Stimulated activated CD8-positive, alpha-beta memory T cell treated with anti-CD3 and anti-CD28 coated beads, Interleukin-15, amount 100 ng/mL, for 4 hours (primary cell): Measurements from ENCODE around the gene ZNF287.
"Not testable (repeated sequence)": the region's sequence is repeated elsewhere in the genome, so short reads cannot be mapped to it uniquely, and the experiment has no call there.

ENCODE experiments used
- DNase-seq, 2 donors: peaks; one replicate each; pipeline ENCODE4 v3.0.0-alpha.2; 2020; ENCODE audit warnings: low read depth in 2 of 2

Gene ZNF287

DNA sequence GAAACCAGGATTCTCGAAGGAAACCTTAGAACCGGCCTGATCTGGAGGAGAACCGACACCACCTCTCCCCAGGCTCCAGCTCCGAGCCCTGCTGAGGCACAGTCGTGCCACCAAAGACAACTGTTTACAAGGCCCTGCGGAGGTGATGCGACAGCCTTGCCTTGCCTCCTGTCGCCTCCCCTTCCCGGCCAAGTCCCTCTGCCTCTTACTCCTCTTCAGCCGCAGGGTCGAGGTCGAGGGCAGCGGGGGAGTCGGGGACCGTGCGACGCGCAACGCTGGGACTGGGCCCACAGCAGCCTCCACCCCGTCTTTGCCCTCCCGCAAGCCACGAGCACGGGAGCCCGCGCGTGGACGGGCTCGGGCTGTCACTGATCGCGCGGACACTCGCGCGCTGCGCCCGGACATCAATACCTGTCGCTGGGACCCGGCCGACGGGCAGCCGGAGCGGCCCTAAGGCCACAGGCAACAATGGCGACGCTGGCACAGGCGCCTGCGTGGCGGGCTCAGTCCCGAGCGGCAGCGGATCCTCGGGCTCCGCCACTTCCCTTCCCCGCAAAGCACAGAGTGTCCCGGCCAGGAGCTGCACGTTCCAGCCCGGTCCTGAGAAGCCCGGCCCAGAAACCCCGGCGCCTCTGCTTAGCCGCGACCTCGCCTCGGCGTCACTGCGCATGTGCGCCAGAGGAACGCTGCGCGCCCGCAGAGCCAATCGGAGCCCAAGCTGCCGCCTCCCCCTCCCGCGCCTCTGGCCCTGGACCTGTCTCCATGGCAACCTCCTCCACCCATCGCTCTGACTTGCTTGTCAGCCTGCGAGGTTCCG is at the start of gene ZNF287:
Gene ZNF287 (minus strand): TSS at position 664 of the 817 bp plus-strand sequence. CDS start 1,473 bp downstream, outside the sequence.
- peak; percentile 85 to 90 for DNase-seq

DNA sequence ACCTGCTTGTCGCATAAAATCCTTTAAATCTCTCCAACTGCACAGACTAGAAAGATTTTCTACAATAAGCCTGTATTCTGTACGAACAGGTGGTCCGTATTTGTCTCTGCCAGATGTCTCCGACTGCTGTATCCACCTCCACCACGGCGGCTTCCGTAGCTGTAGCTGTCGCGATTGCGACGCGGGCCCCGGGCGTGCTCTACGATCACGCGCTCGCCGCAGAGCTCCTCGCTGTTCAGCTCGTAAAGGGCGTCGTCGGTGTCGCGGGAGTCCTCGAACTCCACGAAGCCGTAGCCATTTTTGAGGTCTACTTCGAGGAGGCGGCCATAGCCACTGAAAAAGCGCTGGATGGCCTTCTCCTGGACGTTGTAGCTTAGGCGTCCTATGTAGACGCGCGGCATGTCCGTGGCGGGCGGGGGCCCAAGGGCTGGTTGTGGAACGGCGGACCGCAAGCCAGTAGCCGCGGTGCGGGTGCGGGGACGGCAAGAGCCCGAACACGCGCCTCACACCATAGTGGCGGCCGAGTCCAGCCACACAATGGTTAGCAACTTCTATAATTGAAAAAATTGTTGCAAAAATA is 48.6 kb upstream of the ZNF287 start:
- DNase-seq = no peak

DNA sequence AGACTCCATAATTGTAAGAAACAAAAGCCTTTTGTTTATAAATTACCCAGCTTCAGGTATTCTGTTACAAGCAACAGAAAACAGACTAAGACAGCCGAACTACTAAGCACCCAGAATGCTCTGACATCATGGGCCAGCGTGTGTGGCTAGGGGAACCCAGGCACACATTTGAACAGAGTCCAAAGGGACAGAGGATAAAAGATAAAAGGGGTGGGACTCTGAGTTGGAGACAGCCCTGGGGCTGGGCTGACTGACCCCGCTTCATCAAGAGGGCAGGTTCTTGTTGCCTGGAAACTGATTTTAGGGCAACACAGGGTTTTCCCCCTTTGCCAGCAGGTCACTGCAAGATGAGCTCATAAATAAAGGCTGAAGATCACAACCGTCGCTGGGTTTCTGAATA is 30.5 kb upstream of the ZNF287 start:
- no peak for DNase-seq

DNA sequence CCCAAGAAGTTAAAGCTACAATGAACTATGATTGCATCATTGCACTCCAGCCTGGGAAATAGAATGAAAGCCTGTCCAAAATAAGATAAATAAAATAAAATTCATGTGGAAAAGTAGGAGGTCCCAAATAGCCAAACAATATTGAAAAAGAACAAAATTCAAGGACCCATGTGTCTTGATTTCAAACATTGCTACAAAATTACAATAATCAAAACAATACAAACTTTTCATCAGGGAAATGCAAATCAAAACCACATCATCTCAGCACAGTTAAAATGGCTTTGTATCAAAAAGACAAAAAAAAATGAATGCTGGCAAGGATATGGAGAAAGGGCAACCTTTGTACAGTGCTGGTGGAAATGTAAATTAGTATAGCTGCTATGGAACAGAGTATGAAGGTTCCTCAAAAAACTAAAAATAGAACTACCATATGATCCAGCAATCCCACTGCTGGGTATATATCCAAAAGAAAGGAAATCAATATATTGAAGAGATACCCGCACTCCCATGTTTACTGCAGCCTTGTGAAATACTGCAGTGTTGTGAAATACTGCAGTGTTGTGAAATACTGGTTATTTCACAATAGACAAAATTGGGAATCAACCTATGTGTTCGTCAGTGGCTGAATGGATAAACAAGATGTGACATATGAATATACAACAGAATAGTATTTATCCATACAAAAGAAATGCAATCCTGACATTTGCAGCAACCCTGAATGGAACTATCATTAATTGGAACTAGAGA is 24.5 kb upstream of the ZNF287 start:
- DNase-seq = no peak

DNA sequence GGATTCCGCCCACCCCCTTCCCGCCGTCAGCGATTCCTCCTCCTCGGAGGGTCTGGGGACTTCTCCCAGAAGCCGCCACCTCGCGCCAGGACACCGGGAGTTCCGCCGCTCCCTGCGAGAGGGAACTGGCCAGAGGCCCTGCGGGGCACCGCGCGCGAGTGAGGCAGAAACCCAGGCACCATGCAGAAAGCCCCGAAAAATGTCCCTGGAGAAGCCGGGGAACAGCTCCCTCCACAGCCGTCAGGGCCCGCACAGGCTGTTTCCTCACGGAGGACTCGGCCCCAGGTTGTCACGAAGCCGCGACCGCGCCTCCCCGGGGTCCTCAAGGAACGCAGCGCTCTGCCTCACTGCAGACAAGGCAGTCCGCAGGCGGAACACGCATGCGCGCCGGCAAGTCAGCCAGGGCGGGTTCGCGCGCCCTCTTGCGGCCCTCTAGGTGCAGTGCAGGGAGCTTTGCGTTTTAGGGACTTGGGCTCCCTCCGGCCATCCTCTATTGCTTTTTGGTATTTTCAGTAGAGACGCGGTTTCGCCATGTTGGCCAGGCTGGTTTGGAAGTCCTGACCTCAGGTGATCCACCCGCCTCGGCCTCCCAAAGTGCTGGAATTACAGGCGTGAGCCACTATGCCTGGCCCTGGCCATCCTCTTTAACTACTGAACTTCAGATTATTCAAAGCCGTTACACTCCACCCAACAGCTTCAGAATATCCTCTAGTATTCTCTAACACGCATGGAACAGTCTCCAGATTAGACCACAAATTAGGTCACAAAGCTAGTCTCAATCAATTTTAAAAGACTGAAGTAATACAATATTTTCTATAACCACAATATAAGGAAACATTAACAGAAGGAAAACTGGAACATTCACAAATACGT is 20.3 kb upstream of the ZNF287 start:
- peak; percentile 81 to 82 for DNase-seq

DNA sequence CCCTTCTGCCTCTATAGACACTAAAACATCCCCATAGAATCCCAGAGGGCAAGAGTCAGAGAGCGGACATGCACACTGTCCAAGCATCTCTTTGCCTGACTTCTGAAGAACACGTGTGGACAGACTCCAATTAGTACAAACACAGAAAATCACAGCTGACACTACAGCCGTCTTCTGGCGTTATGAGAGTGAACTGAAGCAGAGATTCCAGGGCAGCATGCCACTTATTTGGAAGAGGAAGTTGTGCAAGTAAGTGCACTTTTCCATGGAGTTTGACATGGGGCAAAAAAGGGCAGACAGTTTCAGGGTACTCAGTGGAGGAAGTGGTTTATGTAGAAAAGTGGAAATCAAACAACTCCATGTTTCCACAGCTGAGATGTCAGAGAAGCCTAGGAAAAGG is 16.8 kb upstream of the ZNF287 start:
- no peak for DNase-seq

DNA sequence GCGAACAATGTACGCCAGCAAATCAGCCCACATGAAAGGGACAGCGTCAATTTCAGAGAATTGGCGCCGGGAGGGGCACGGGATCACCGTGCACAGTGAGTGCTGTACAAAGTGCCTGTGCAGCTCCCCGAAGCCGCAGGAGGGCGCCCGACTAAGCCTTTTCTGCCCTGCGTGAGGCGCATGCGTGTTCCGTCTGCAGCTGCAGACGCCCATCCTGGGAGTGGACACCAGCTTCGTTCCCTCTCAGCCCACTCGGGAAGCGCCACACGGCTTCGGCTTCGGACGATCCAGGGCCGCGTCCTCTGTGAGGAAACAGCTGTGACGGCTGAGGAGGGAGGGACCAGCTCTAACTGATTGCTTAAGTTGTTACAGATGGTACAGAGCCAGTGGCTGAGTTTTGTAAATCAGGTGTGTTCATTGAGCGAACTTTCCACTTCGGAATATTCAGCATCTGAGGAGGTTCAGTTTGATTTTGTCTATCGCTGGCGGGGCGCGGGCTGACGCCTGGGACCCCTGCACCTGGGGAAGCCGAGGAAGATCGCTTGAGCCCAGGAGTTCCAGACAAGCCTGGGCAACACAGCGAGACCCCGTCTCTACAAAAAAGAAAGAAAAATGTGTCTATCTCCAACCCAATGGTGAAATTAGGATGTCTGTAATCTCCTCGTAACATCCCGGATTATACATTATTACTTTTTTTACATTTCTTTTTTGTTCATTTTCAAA is 15.4 kb upstream of the ZNF287 start:
- peak; percentile 76 to 83 for DNase-seq

DNA sequence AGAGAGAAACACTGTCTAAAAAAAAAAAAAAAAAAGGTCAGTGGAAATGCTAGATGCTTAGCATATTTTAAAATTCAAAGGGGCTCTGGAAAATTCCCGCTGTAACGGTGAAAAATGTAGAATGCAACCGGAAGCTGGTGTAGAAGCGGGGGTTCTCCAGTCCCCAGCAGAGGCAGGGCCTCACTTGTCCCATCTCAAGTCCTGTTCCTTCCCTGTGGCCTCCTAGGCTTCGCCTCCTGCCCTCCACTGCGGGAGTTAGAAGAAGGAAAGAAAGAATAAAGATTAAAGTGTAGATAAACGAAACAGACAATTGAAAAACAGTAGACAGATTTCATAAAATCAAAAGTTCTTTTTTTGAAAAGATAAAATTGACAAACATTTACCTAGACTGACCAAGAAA is 14.8 kb upstream of the ZNF287 start:
- DNase-seq = no peak

DNA sequence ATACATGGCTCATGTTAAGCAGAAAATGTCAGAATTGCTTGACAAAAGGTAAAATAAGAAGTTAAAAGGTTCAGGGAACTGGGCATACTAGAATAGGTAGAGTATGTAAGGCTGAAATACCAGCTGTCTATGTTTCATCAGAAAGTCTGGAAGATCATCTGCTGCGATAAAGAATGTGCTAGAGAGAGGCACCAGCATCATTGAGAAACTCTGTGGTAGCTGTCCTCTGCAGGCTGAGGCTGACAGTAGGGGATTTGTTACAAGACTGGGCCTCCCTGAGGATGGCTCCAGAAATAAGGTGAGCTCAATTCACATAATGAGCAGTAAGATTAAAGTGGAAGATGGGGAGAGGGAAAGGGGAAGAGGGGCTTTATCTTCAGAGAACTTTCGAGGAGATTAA is 4.5 kb upstream of the ZNF287 start:
- no peak for DNase-seq

DNA sequence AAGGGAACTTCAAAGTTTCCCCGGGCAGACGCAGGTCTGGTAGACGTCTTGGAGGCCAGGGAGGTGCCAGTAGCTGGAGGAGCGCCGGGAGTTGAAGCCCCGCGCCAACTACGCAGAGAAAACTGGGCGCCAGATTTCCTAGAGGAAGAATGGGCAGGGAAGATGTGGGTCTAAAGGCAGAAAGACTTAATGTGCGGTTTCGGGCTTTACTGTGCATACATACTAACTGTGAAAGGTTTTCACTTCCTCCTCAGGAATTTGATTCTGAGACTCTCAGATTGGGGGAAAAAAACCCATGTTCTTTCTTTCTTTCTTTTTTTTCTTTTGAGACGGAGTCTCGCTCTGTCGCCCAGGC is 331 bp upstream of the ZNF287 start:
- no peak for DNase-seq

DNA sequence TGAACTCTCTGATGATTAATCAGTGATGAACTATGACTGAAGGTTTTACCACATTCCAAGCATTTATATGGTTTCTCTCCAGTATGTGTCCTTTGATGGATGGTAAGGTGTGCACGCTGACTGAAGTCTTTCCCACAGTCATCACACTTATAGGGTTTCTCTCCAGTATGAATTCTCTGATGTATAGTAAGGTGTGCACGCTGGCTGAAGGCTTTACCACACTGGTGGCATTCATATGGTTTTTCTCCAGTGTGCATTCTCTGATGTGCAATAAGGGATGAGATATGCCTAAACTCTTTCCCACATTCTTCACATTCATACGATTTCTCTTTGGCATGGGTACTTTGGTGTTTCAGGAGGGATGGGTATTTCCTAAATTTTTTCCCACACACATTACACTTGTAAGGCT is 16.4 kb downstream of the ZNF287 start:
- DNase-seq = no peak

DNA sequence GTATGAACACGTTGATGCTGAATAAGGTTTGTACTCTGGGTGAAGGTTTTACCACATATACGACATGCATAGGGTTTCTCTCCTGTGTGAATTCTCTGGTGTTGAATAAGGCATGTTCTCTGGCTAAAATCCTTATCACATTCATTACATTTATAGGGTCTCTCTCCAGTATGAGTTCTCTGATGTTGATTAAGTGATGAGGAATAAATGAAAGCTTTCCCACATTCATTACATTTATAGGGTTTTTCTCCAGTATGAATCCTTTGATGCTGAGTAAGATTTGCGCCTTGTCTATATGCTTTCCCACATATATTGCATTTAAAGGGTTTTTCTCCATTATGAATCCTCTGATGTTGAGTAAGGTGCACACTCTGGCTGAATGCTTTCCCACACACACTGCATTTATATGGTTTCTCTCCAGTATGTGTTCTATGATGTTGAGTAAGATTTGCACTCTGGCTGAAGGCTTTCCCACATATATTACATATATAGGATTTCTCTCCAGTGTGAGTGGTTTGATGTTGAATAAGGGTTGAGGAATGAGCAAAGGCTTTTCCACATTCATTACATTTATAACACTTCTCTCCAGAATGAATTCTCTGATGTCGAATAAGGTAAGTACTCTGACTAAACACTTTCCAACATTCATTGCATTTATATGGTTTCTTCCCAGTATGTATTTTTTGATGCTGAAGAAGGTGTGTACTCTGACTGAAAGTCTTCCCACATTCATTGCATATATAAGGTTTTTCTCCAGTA is 16.9 kb downstream of the ZNF287 start:
- DNase-seq = no peak

DNA sequence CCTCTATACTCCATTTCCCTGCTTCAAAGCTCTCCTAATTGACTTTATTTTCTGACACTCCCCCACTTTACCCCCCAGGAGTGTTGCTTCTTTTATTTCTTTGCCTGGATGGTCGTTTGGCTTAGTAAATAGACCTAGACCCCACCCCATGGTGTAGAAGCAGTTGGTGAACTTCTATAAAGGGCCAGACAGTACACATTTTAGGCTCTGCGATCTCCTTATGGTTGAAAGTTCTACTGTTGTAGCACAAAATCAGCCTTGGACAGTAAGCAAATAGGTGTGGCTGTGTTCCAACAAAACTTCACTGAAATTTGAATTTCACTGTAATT is 31.9 kb downstream of the ZNF287 start:
- no peak for DNase-seq

DNA sequence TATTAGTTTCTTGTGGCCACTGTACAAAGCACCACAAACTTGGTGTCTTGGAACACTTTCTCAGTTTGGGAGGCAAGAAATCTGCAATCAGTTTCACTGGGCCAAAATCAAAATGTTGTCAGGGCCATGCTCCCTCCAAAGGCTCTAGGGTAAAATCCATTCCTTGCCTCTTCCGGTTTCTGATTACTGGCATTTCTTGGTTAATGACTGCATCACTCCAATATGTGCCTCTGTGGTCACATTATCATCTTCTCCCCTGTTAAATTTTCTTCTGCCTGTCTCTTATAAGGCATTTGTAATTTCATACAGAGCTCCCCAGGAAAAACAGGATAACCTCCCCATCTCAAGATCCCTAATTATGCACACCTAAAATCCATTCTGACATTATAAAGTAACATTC is 34.8 kb downstream of the ZNF287 start:
- no peak for DNase-seq

DNA sequence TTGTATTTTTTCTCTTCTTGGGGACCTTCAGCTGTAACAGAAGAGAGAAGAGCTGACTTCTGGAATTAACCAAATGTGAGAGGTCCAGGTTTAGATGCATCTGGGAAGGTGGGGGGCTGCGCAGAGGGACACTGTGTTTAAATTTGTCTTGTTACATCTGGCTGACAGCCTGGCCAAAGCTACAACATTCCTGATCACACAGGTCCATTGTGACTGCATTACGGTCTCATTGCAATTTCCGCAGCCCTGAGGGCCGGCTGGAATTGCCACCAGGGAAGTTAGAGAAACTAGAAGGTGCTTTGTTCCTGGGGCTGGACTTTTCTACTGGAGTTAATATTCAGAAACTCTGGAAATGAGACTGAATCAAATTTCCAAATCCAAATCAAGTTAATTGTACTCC is 39.1 kb downstream of the ZNF287 start:
- DNase-seq = no peak

DNA sequence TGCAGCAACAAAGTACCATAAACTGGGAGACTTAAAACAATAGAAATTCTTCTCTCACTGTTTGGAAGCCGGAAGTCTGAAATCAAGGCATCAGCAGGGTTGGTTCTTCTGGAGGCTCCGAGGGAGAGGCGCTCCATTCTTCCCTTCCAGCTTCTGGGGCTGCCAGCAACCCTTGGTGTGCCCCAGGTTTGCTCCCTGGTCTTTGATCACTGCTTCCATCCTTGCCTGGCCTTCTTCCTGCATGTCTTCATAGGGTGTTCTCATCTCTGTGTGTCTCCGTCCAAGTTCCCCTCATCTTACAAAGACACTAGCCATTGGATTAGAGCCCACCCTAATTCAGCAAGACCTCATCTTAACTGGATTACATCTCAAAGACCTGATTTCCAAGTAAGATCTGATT is 41.7 kb downstream of the ZNF287 start:
- DNase-seq = no peak

DNA sequence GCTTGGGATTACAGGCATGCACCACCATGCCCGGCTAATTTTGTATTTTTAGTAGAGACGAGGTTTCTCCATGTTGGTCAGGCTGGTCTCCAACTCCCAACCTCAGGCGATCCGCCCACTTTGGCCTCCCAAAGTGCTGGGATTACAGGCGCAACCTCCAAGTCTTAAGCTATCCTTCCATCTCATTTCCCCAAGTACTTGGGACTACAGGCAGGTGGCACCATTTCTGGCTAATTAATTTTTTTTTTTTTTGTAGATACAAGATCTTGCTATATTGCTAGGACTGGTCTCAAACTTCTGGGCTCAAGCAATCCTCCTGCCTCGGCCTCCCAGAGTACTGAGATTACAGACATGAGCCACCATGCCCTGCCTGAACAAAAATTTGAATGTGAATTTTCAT is 43.4 kb downstream of the ZNF287 start:
- DNase-seq = not testable (repeated sequence)

DNA sequence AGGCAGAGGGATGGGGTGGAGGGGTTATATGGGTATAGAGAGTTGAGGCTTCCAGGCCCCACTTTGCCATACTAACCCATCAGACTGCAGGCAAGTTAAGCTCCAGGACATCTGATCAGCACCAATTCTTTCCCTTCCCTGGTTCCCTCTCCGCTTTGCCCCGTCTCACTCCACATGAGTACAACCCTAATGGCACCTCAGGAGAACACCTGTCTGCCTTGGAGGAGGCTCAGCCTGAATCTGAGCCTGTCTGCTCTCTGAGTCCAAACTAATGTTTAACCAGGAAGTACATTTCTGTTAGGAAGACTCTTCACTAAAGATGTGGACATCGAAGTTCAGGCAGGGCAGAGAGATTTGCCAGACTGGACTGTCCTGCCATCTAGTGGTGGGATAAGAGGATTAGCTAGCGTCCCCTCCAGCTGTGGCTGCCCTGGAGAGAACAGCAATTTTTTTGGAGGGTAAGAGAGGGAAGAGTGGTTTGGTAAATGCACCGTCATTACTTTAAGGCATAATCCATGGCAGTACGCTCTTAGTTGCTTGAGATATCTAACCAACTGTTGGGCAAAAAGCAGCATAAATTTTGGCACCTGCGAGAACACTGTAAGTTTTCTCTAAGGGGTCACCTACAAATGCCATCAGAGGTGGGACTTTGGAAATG is 47.8 kb downstream of the ZNF287 start:
- peak in 1 of 2 donors; percentile 26 for DNase-seq

DNA sequence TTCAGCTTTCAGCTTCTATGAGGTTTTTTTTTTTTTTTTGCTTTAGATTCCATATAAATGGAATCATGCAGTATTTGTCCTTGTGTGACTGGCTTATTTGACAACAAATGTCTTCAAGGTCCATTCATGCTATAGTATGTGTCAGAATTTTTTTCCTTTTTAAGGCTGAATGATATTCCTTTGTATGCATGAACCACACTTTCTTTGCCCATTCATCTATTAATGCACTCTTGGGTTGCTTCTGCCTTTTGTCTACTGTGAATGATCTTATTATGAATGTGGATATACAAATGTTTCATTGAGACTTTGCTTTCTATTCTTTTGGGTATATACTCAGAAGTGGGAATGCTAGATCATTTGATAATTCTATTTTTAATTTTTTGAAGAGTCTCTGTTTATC is 50.0 kb downstream of the ZNF287 start:
- no peak for DNase-seq

DNA sequence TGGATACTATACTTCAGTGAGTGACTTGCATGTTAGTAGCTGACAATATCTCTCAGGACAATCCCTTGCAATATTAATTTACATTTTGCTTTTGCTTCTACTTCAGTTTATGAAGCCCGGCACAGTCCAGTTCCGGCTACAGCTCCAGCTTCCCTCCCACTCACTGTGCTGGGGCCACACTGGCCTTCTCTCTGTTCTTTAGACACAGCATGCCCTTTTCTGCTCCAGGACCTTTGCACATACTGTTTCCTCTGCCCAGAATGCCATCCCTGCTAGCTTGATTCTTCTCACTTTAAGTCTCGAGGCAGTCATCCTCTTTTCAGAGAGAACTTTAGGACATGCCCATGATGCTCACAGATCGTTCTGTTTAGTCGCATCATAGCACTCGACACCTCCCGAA is 51.5 kb downstream of the ZNF287 start:
- no peak for DNase-seq
